HG03439 (cell line): ENCODE data around the gene FRK.
"Not testable (repeated sequence)": the region's sequence is repeated elsewhere in the genome, so short reads cannot be mapped to it uniquely, and the experiment has no call there.

Experiments used
- ATAC-seq: cut with Tn5 transposase; IDR thresholded peaks from one replicate; pipeline ENCODE4 v1.9.1; 2021; ENCODE audit warnings: mild to moderate bottlenecking, moderate library complexity; ENCODE audit not compliant: unreplicated experiment

FRK gene

GRCh38 chr6:116060572-116061283 is at the start of gene FRK:
Gene FRK, minus strand, starts transcription at chr6:116060891. Its CDS starts 580 bp downstream, at chr6:116060311.
- ATAC-seq, result no peak

- no peak for ATAC-seq
These were observed 48.1 kb upstream of the FRK start for GRCh38 chr6:116108836-116109235.

GRCh38 chr6:116106146-116106545 is 45.5 kb upstream of the FRK start:
- no peak for ATAC-seq

GRCh38 chr6:116105247-116105646 is 44.6 kb upstream of the FRK start:
- no peak for ATAC-seq

GRCh38 chr6:116104636-116105035 is 43.9 kb upstream of the FRK start:
- ATAC-seq, result no peak

GRCh38 chr6:116102873-116103272 is 42.2 kb upstream of the FRK start:
- ATAC-seq, result no peak

- ATAC-seq, result no peak
These were observed 41.1 kb upstream of the FRK start for GRCh38 chr6:116101790-116102189.

- ATAC-seq, result no peak
These were observed 40.6 kb upstream of the FRK start for GRCh38 chr6:116101302-116101718.

- peak; percentile 91 for ATAC-seq
These were observed 40.0 kb upstream of the FRK start, which contains the start of gene NT5DC1 for GRCh38 chr6:116100419-116101301. Gene NT5DC1, plus strand, starts transcription at chr6:116100853. Its CDS starts 78 bp downstream, at chr6:116100931.

GRCh38 chr6:116099036-116099435 is 38.3 kb upstream of the FRK start:
- no peak for ATAC-seq

- no peak for ATAC-seq
These were observed 36.5 kb upstream of the FRK start for GRCh38 chr6:116096979-116097816.

- ATAC-seq, result not testable (repeated sequence)
These were observed 35.5 kb upstream of the FRK start for GRCh38 chr6:116096048-116096759.

GRCh38 chr6:116094041-116094440 is 33.4 kb upstream of the FRK start:
- ATAC-seq, result no peak

GRCh38 chr6:116090251-116090650 is 29.6 kb upstream of the FRK start:
- peak; percentile 32 for ATAC-seq

- ATAC-seq, result no peak
These were observed 28.3 kb upstream of the FRK start for GRCh38 chr6:116088946-116089345.

- ATAC-seq, result peak; percentile 99
These were observed 26.8 kb upstream of the FRK start for GRCh38 chr6:116087437-116088027.

GRCh38 chr6:116084284-116084683 is 23.6 kb upstream of the FRK start:
- ATAC-seq, result no peak

- no peak for ATAC-seq
These were observed 22.4 kb upstream of the FRK start for GRCh38 chr6:116083052-116083451.

- no peak for ATAC-seq
These were observed 18.3 kb upstream of the FRK start for GRCh38 chr6:116078945-116079344.

- ATAC-seq, result no peak
These were observed 17.8 kb upstream of the FRK start for GRCh38 chr6:116078522-116078921.
